Kidney (tissue), 14 donors: Measurements from ENCODE around the gene CADPS2. TPM values are rescaled to one million over a fixed set of nuclear protein-coding genes. Genes with fewer than 3 reads are reported as not detected.

ENCODE experiments used
- DNase-seq, 5 donors: peaks; one replicate each; pipeline ENCODE4 v3.0.0-alpha.2; 2013 to 2020
- FAIRE-seq: peaks from 2 replicates; lab custom pipeline; 2012; peaks lifted over from hg19 to GRCh38; lab: Jason Lieb, UNC
- H3K27ac ChIP-seq, 2 donors: one replicate each; pipeline ENCODE4 v1.7.0; 2013; ENCODE audit warnings: low read depth in 2 of 2, low read length in 2 of 2, inconsistent platforms in 1 of 2
- H3K27me3 ChIP-seq: one replicate; pipeline ENCODE4 v1.7.1; 2013; ENCODE audit warnings: low read length, inconsistent platforms; ENCODE audit not compliant: control insufficient read depth, insufficient read depth
- H3K36me3 ChIP-seq, 3 donors: one replicate each; pipeline versions ENCODE4 v1.7.0 to v1.7.1; 2013; ENCODE audit warnings: low read length in 3 of 3, control low read depth in 1 of 3, inconsistent platforms in 1 of 3; ENCODE audit not compliant: insufficient read depth in 3 of 3, control insufficient read depth in 2 of 3
- H3K4me1 ChIP-seq, 3 donors: one replicate each; pipeline versions ENCODE4 v1.7.0 to v1.7.1; 2013; ENCODE audit warnings: low read length in 3 of 3, inconsistent platforms in 1 of 3, low read depth in 1 of 3; ENCODE audit not compliant: control insufficient read depth in 2 of 3, insufficient read depth in 2 of 3
- H3K4me3 ChIP-seq, 3 donors: one replicate each; pipeline versions ENCODE4 v1.7.0 to v1.8.1; 2013; ENCODE audit warnings: low read length in 3 of 3, control low read depth in 1 of 3, inconsistent platforms in 1 of 3
- H3K9ac ChIP-seq, 3 donors: one replicate each; pipeline versions ENCODE4 v1.7.0 to v1.7.1; 2013; ENCODE audit warnings: low read length in 3 of 3, control low read depth in 1 of 3, inconsistent platforms in 1 of 3
- H3K9me3 ChIP-seq, 3 donors: one replicate each; pipeline versions ENCODE4 v1.7.0 to v1.7.1; 2013; ENCODE audit warnings: low read length in 3 of 3, control low read depth in 1 of 3, inconsistent platforms in 1 of 3; ENCODE audit not compliant: control insufficient read depth in 2 of 3, insufficient read depth in 1 of 3
- CTCF ChIP-seq: IDR thresholded peaks from 3 replicates; pipeline ENCODE4 v1.5.1; 2012; ENCODE audit warnings: mild to moderate bottlenecking, moderate library complexity, borderline replicate concordance; ENCODE audit not compliant: insufficient read depth; ENCODE audit errors: extremely low read depth
- intact Hi-C: fragments of 100-400 bp; cut with DNase I; formaldehyde crosslinking; loops from one replicate; pipeline ENCODE4 v1.11.1; 2022
- polyA plus RNA-seq: library from polyadenylated mRNA; stranded (reverse); fragments of 350-450 nt; fragmentation: Illumina TruSeq; extraction: RNeasy Lipid Tissue Mini Kit (QIAGEN cat#74804); gene quantifications from one replicate; pipeline ENCODE4 v1.2.3, GENCODE V29; 2014; ENCODE audit warnings: low read depth, low replicate concordance; ENCODE audit not compliant: insufficient read depth
- total RNA-seq: library from RNA; stranded (reverse); fragmentation: NEBNext Ultra II Directional; extraction: Animal tissue kit (Norgen Biotek cat#: 25700); gene quantifications from one replicate; pipeline ENCODE4 v1.2.1, GENCODE V29; 2021
- donor health status: control.
- donor health status: control.
- donor health status: control.
- donor health status: control.
- donor health status: control.
- donor health status: DM: yes; HTN: yes; CAD: no.
- donor health status: Normal renal cell carcinoma (clear cell type).

The CADPS2 gene
- total and polyA plus RNA-seq, 2 donors from 2014 or later = 33.0 to 39.9 TPM

- FAIRE-seq = no peak
- Histone ChIP-seq H3K4me3 (no peak overlapping the region), H3K36me3 (no peaks in the 10 kb centered on the region), H3K4me1 (peaks cover 0 to 2% (median 0%) of the 10 kb centered on the region in 3 donors), H3K27me3 (no peaks in the 10 kb centered on the region), H3K9ac (no peak overlapping the region), H3K27ac (no peak overlapping the region), H3K9me3 (no peaks in the 10 kb centered on the region)
- DNase-seq = no peak
- intact Hi-C loops = no loop called here
- TF ChIP-seq CTCF = no peak
Measured at GRCh38 chr7:122750389-122750788, 135.9 kb downstream of the CADPS2 start.

GRCh38 chr7:122748195-122748594, 138.1 kb downstream of the CADPS2 start:
- Histone ChIP-seq H3K4me1 (peaks cover 0 to 2% (median 0%) of the 10 kb centered on the region in 3 donors), H3K9me3 (no peaks in the 10 kb centered on the region), H3K27me3 (no peaks in the 10 kb centered on the region), H3K4me3 (no peak overlapping the region), H3K9ac (no peak overlapping the region), H3K36me3 (no peaks in the 10 kb centered on the region), H3K27ac (no peak overlapping the region)
- intact Hi-C loops = no loop called here
- no peak for TF ChIP-seq CTCF
- DNase-seq (no peak), FAIRE-seq (no peak)

- H3K27me3 ChIP-seq = no peaks in the 10 kb centered on the region
- no peak overlapping the region for H3K4me3 ChIP-seq
- no peaks in the 10 kb centered on the region for H3K9me3 ChIP-seq
- no peak for FAIRE-seq
- H3K36me3 ChIP-seq = no peaks in the 10 kb centered on the region
- intact Hi-C loops = no loop called here
- no peak overlapping the region for H3K27ac ChIP-seq
- peaks cover 0 to 2% (median 0%) of the 10 kb centered on the region in 3 donors for H3K4me1 ChIP-seq
- no peak for TF ChIP-seq CTCF
- no peak overlapping the region for H3K9ac ChIP-seq
- DNase-seq = no peak
Measured at GRCh38 chr7:122746948-122747347, 139.3 kb downstream of the CADPS2 start.

- Histone ChIP-seq H3K27me3 (no peaks in the 10 kb centered on the region), H3K36me3 (no peaks in the 10 kb centered on the region), H3K27ac (no peak overlapping the region), H3K4me3 (no peak overlapping the region), H3K9me3 (no peaks in the 10 kb centered on the region), H3K4me1 (no peaks in the 10 kb centered on the region), H3K9ac (no peak overlapping the region)
- intact Hi-C loops = no loop called here
- FAIRE-seq (no peak), DNase-seq (no peak)
- TF ChIP-seq CTCF = no peak
Measured at GRCh38 chr7:122743211-122743610, 143.0 kb downstream of the CADPS2 start.
